ENCODE data around the gene IQSEC1.
A peak's percentile ranks its signal among the peaks of the same experiment; 100 is the strongest.

IQSEC1 gene

GRCh38 chr3:13073326-13074005 lies at the start of gene IQSEC1:
TSS of gene IQSEC1 (minus strand) at chr3:13073429. CDS start at chr3:13073014, 415 bp downstream.
- peak; percentile 53 for DNase-seq (ENCODE audit: low read depth)

GRCh38 chr3:13122081-13123012 lies 49.1 kb upstream of the IQSEC1 start:
- DNase-seq (ENCODE audit: low read depth): no peak

- no peak for DNase-seq (ENCODE audit: low read depth)
These were observed 48.3 kb upstream of the IQSEC1 start for GRCh38 chr3:13121553-13122001.

- DNase-seq (ENCODE audit: low read depth): no peak
These were observed 47.8 kb upstream of the IQSEC1 start for GRCh38 chr3:13120928-13121552.

GRCh38 chr3:13120289-13120927 lies 47.2 kb upstream of the IQSEC1 start:
- no peak for DNase-seq (ENCODE audit: low read depth)

- DNase-seq (ENCODE audit: low read depth): no peak
These were observed 46.4 kb upstream of the IQSEC1 start for GRCh38 chr3:13119471-13120220.

GRCh38 chr3:13116426-13116825 lies 43.2 kb upstream of the IQSEC1 start:
- DNase-seq (ENCODE audit: low read depth): no peak

- DNase-seq (ENCODE audit: low read depth): no peak
These were observed 42.8 kb upstream of the IQSEC1 start for GRCh38 chr3:13115991-13116390.

GRCh38 chr3:13115576-13115910 lies 42.3 kb upstream of the IQSEC1 start:
- DNase-seq (ENCODE audit: low read depth): no peak

GRCh38 chr3:13114811-13115575 lies 41.8 kb upstream of the IQSEC1 start:
- DNase-seq (ENCODE audit: low read depth): no peak

- no peak for DNase-seq (ENCODE audit: low read depth)
These were observed 40.4 kb upstream of the IQSEC1 start for GRCh38 chr3:13113346-13114330.

- no peak for DNase-seq (ENCODE audit: low read depth)
These were observed 39.5 kb upstream of the IQSEC1 start for GRCh38 chr3:13112521-13113345.

GRCh38 chr3:13111873-13112520 lies 38.8 kb upstream of the IQSEC1 start:
- DNase-seq (ENCODE audit: low read depth): no peak

- DNase-seq (ENCODE audit: low read depth): no peak
These were observed 38.1 kb upstream of the IQSEC1 start for GRCh38 chr3:13111173-13111872.

GRCh38 chr3:13110678-13111116 lies 37.5 kb upstream of the IQSEC1 start:
- DNase-seq (ENCODE audit: low read depth): no peak

- DNase-seq (ENCODE audit: low read depth): no peak
These were observed 36.3 kb upstream of the IQSEC1 start for GRCh38 chr3:13109516-13109915.

- DNase-seq (ENCODE audit: low read depth): no peak
These were observed 35.6 kb upstream of the IQSEC1 start for GRCh38 chr3:13108861-13109260.
